ENCODE measurements around the gene CDK5RAP2. TPM values are rescaled to one million over a fixed set of nuclear protein-coding genes. Genes with fewer than 3 reads are reported as not detected.

CDK5RAP2 gene
- total and polyA plus RNA-seq, 10 of the 15 experiments (the other 5 are each of a cell fraction or from before 2014, with no cell fraction given) = 16.2 to 53.5 (median 34.5) TPM

- no peak for TF ChIP-seq SRF (IDR thresholded peaks at IDR 0.05; ENCODE audit: low read depth in 2 of 2, low read length in 2 of 2)
- TF ChIP-seq, protein P1, sequence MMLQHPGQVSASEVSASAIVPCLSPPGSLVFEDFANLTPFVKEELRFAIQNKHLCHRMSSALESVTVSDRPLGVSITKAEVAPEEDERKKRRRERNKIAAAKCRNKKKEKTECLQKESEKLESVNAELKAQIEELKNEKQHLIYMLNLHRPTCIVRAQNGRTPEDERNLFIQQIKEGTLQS (IDR thresholded peaks at IDR 0.05; ENCODE audit: borderline replicate concordance, extremely low read depth, low read depth, low read length) = no peak
- no peak for TF ChIP-seq ETV6 (conservative IDR thresholded peaks at IDR 0.05 in 1 of 2, IDR thresholded peaks at IDR 0.05 in 1 of 2; ENCODE audit: borderline replicate concordance in 1 of 2, low read depth in 1 of 2)
Observed at GRCh38 chr9:120343416-120343815, 236.6 kb downstream of the CDK5RAP2 start (continued).

Other genes with a start within 250 kb of the CDK5RAP2 start
- gene MEGF9, start 134.3 kb upstream of the CDK5RAP2 start, total RNA-seq (2014; rRNA removed) = 3.0 and 3.7 TPM in 2 replicates
- 4.0 TPM in 2 replicates for gene MEGF9, start 134.3 kb upstream of the CDK5RAP2 start, total RNA-seq (2014; rRNA removed; fragmentation: Illumina TruSeq; extraction: Trizol)
- gene MEGF9, start 134.3 kb upstream of the CDK5RAP2 start, total RNA-seq (2021) = 3.8 and 4.3 TPM in 2 replicates
- 0.71 and 0.84 TPM in 2 replicates for gene MEGF9, start 134.3 kb upstream of the CDK5RAP2 start, polyA plus RNA-seq (2011; rRNA removed)
- 5.1 and 5.2 TPM in 2 replicates for gene MEGF9, start 134.3 kb upstream of the CDK5RAP2 start, polyA plus RNA-seq (2014; fragmentation: Illumina TruSeq; extraction: Trizol)
- gene MEGF9, start 134.3 kb upstream of the CDK5RAP2 start, polyA plus RNA-seq (2014; fragmentation: Nextera tagmentation; extraction: Ambion mirVana) = 1 to 10 TPM; 1.4 to 1.6 TPM
- 2.5 and 2.8 TPM in 2 replicates for gene MEGF9, start 134.3 kb upstream of the CDK5RAP2 start, polyA plus RNA-seq (2014; rRNA removed)
- 1 to 10 TPM; 1.8 to 2.4 TPM for gene MEGF9, start 134.3 kb upstream of the CDK5RAP2 start, polyA plus RNA-seq (2016; fragmentation: Nextera tagmentation; extraction: Ambion mirVana)
- gene FBXW2, start 213.2 kb upstream of the CDK5RAP2 start, total RNA-seq (2014; rRNA removed) = 20.8 and 24.0 TPM in 2 replicates
- gene FBXW2, start 213.2 kb upstream of the CDK5RAP2 start, total RNA-seq (2014; rRNA removed; fragmentation: Illumina TruSeq; extraction: Trizol) = 23.8 and 28.0 TPM in 2 replicates
- gene FBXW2, start 213.2 kb upstream of the CDK5RAP2 start, total RNA-seq (2021) = 55.0 and 56.9 TPM in 2 replicates
- 52.4 and 62.0 TPM in 2 replicates for gene FBXW2, start 213.2 kb upstream of the CDK5RAP2 start, polyA plus RNA-seq (2011; rRNA removed)
- gene FBXW2, start 213.2 kb upstream of the CDK5RAP2 start, polyA plus RNA-seq (2014; fragmentation: Illumina TruSeq; extraction: Trizol) = 38.7 and 45.2 TPM in 2 replicates
- 1 to 10 TPM; 2.9 to 3.0 TPM for gene FBXW2, start 213.2 kb upstream of the CDK5RAP2 start, polyA plus RNA-seq (2014; fragmentation: Nextera tagmentation; extraction: Ambion mirVana)
- 41.4 and 43.7 TPM in 2 replicates for gene FBXW2, start 213.2 kb upstream of the CDK5RAP2 start, polyA plus RNA-seq (2014; rRNA removed)
- 10 to 100 TPM; 39.4 to 42.1 TPM for gene FBXW2, start 213.2 kb upstream of the CDK5RAP2 start, polyA plus RNA-seq (2016; fragmentation: Nextera tagmentation; extraction: Ambion mirVana)